GM12878 (cell line): ENCODE data around the gene CDHR2.

Source experiments
- ASH2L ChIP-seq: fragments of 300-600, 200-600 bp; sonication (generic); IDR thresholded peaks from 2 replicates; pipeline ENCODE4 v1.6.1; 2017; ENCODE audit warnings: low read depth, mild to moderate bottlenecking, borderline replicate concordance
- ATF7 ChIP-seq: fragments of 450-650 bp; IDR thresholded peaks from 2 replicates; pipeline ENCODE4 v1.6.1; 2016; ENCODE audit warnings: low read depth, mild to moderate bottlenecking
- CTCF ChIP-seq, 3 experiments: IDR thresholded peaks in 2 of 3; conservative IDR thresholded peaks in 1 of 3; 2 replicates each; pipeline ENCODE4 v1.5.1; 2011; ENCODE audit warnings: low read depth in 3 of 3, low read length in 3 of 3, mild to moderate bottlenecking in 3 of 3, control low read depth in 2 of 3, moderate library complexity in 2 of 3, inconsistent platforms in 1 of 3, mixed read lengths in 1 of 3; ENCODE audit not compliant: control insufficient read depth in 2 of 3, insufficient read depth in 1 of 3; ENCODE audit errors: extremely low read depth in 1 of 3
- EGR1 ChIP-seq, 2 experiments: IDR thresholded peaks; 1 replicate in 1 of 2; 2 replicates in 1 of 2; pipeline ENCODE4 v1.6.1; 2011 to 2012; ENCODE audit warnings: low read depth in 2 of 2, low read length in 2 of 2, borderline replicate concordance in 1 of 2, mild to moderate bottlenecking in 1 of 2, moderate library complexity in 1 of 2
- FOXK2 ChIP-seq: fragments of 450-650 bp; IDR thresholded peaks from 2 replicates; pipeline ENCODE4 v1.6.1; 2017; ENCODE audit warnings: mild to moderate bottlenecking, moderate library complexity
- GATAD2B ChIP-seq: fragments of 450-650 bp; conservative IDR thresholded peaks from 2 replicates; pipeline ENCODE4 v1.6.1; 2017; ENCODE audit warnings: low read depth, mild to moderate bottlenecking, moderate library complexity
- NRF1 ChIP-seq: conservative IDR thresholded peaks from 2 replicates; pipeline ENCODE4 v1.6.1; 2011; ENCODE audit warnings: mild to moderate bottlenecking, low read depth, low read length, improper control_type of control experiment
- POLR2A ChIP-seq: IDR thresholded peaks from 2 replicates; pipeline ENCODE4 v1.6.1; 2011; ENCODE audit warnings: low read depth, mild to moderate bottlenecking, low read length
- POLR2AphosphoS5 ChIP-seq: IDR thresholded peaks from 2 replicates; pipeline ENCODE4 v1.6.1; 2011; ENCODE audit warnings: mild to moderate bottlenecking, low read length, inconsistent platforms
- RFX5 ChIP-seq: IDR thresholded peaks from 2 replicates; pipeline ENCODE4 v1.6.1; 2011; ENCODE audit warnings: low read depth, low read length, improper control_type of control experiment
- SIN3A ChIP-seq: IDR thresholded peaks from 2 replicates; pipeline ENCODE4 v1.6.1; 2012; ENCODE audit warnings: low read depth, low read length, improper control_type of control experiment
- USF1 ChIP-seq: IDR thresholded peaks from 2 replicates; pipeline ENCODE4 v1.6.1; 2011; ENCODE audit warnings: borderline replicate concordance, low read depth, mild to moderate bottlenecking, moderate library complexity, mixed read lengths, low read length; ENCODE audit not compliant: insufficient read depth; ENCODE audit errors: extremely low read length
- YY1 ChIP-seq: IDR thresholded peaks from 2 replicates; pipeline ENCODE4 v1.6.1; 2011; ENCODE audit warnings: low read depth, mild to moderate bottlenecking, low read length
- ZSCAN29 ChIP-seq: fragments of 450-650 bp; IDR thresholded peaks from 2 replicates; pipeline ENCODE4 v1.6.1; 2017; ENCODE audit warnings: mild to moderate bottlenecking, moderate library complexity

- TF ChIP-seq ATF7: no peak
- TF ChIP-seq EGR1 (IDR thresholded peaks at IDR 0.05; ENCODE audit: borderline replicate concordance in 1 of 2, low read depth in 2 of 2, low read length in 2 of 2): no peak
- TF ChIP-seq YY1: no peak
- TF ChIP-seq CTCF (IDR thresholded peaks at IDR 0.05 in 2 of 3, conservative IDR thresholded peaks at IDR 0.05 in 1 of 3; ENCODE audit: control insufficient read depth in 2 of 3, extremely low read depth in 1 of 3, insufficient read depth in 1 of 3, low read depth in 3 of 3, low read length in 3 of 3): no peak
- TF ChIP-seq NRF1: no peak
- no peak for TF ChIP-seq USF1
- TF ChIP-seq GATAD2B: no peak
- TF ChIP-seq ASH2L: no peak
- TF ChIP-seq SIN3A: no peak
- TF ChIP-seq POLR2AphosphoS5: no peak
- no peak for TF ChIP-seq ZSCAN29
- no peak for TF ChIP-seq POLR2A
- no peak for TF ChIP-seq FOXK2
- no peak for TF ChIP-seq RFX5
Observed at GRCh38 chr5:176606032-176606431, 56.9 kb downstream of the CDHR2 start.
